Kidney (tissue), 14 donors: ENCODE measurements around the gene MYO10. TPM values are rescaled to one million over a fixed set of nuclear protein-coding genes. Genes with fewer than 3 reads are reported as not detected.

Experiments used
- DNase-seq, 5 donors: peaks; one replicate each; pipeline ENCODE4 v3.0.0-alpha.2; 2013 to 2020
- FAIRE-seq: peaks from 2 replicates; lab custom pipeline; 2012; peaks lifted over from hg19 to GRCh38; lab: Jason Lieb, UNC
- H3K27ac ChIP-seq, 2 donors: one replicate each; pipeline ENCODE4 v1.7.0; 2013; ENCODE audit warnings: low read depth in 2 of 2, low read length in 2 of 2, inconsistent platforms in 1 of 2
- H3K27me3 ChIP-seq: one replicate; pipeline ENCODE4 v1.7.1; 2013; ENCODE audit warnings: low read length, inconsistent platforms; ENCODE audit not compliant: control insufficient read depth, insufficient read depth
- H3K36me3 ChIP-seq, 3 donors: one replicate each; pipeline versions ENCODE4 v1.7.0 to v1.7.1; 2013; ENCODE audit warnings: low read length in 3 of 3, control low read depth in 1 of 3, inconsistent platforms in 1 of 3; ENCODE audit not compliant: insufficient read depth in 3 of 3, control insufficient read depth in 2 of 3
- H3K4me1 ChIP-seq, 3 donors: one replicate each; pipeline versions ENCODE4 v1.7.0 to v1.7.1; 2013; ENCODE audit warnings: low read length in 3 of 3, inconsistent platforms in 1 of 3, low read depth in 1 of 3; ENCODE audit not compliant: control insufficient read depth in 2 of 3, insufficient read depth in 2 of 3
- H3K4me3 ChIP-seq, 3 donors: one replicate each; pipeline versions ENCODE4 v1.7.0 to v1.8.1; 2013; ENCODE audit warnings: low read length in 3 of 3, control low read depth in 1 of 3, inconsistent platforms in 1 of 3
- H3K9ac ChIP-seq, 3 donors: one replicate each; pipeline versions ENCODE4 v1.7.0 to v1.7.1; 2013; ENCODE audit warnings: low read length in 3 of 3, control low read depth in 1 of 3, inconsistent platforms in 1 of 3
- H3K9me3 ChIP-seq, 3 donors: one replicate each; pipeline versions ENCODE4 v1.7.0 to v1.7.1; 2013; ENCODE audit warnings: low read length in 3 of 3, control low read depth in 1 of 3, inconsistent platforms in 1 of 3; ENCODE audit not compliant: control insufficient read depth in 2 of 3, insufficient read depth in 1 of 3
- intact Hi-C: fragments of 100-400 bp; cut with DNase I; formaldehyde crosslinking; loops from one replicate; pipeline ENCODE4 v1.11.1; 2022
- polyA plus RNA-seq: library from polyadenylated mRNA; stranded (reverse); fragments of 350-450 nt; fragmentation: Illumina TruSeq; extraction: RNeasy Lipid Tissue Mini Kit (QIAGEN cat#74804); gene quantifications from one replicate; pipeline ENCODE4 v1.2.3, GENCODE V29; 2014; ENCODE audit warnings: low read depth, low replicate concordance; ENCODE audit not compliant: insufficient read depth
- total RNA-seq: library from RNA; stranded (reverse); fragmentation: NEBNext Ultra II Directional; extraction: Animal tissue kit (Norgen Biotek cat#: 25700); gene quantifications from one replicate; pipeline ENCODE4 v1.2.1, GENCODE V29; 2021
- TF ChIP-seq, protein P1 (sequence below): IDR thresholded peaks from 3 replicates; pipeline ENCODE4 v1.5.1; 2012; ENCODE audit warnings: mild to moderate bottlenecking, moderate library complexity, borderline replicate concordance; ENCODE audit not compliant: insufficient read depth; ENCODE audit errors: extremely low read depth
- donor health status: control.
- donor health status: control.
- donor health status: control.
- donor health status: control.
- donor health status: control.
- donor health status: DM: yes; HTN: yes; CAD: no.
- donor health status: Normal renal cell carcinoma (clear cell type).

Gene MYO10
- total and polyA plus RNA-seq, 2 donors from 2014 or later: 7.6 to 52.4 TPM

DNA sequence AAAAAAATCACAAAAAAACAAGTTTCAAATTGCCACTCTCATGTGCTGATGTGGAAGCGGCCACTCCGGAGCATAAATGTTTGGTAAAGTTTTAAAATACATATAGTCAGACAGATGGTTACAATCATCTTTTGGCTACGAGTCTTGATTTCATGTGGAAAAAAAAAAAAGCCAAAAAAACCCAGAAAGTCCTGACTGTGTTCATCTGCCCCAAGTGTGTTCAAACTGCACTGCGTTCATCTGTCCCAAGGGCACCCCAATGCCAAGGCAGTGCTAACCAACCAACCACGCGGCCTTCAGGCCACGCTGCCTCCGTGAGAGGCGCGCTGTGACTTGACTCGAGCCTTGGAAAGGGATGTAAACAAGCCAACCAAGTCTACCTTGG, 127.1 kb downstream of the MYO10 start:
- Histone ChIP-seq H3K27ac (no peak overlapping the region), H3K9me3 (no peaks in the 10 kb centered on the region), H3K9ac (no peak overlapping the region), H3K36me3 (no peaks in the 10 kb centered on the region), H3K4me3 (no peak overlapping the region), H3K27me3 (no peaks in the 10 kb centered on the region), H3K4me1 (peaks cover 0 to 15% (median 15%) of the 10 kb centered on the region in 3 donors)
- intact Hi-C loops: no loop called here
- DNase-seq (peak in 1 of 5 donors; percentile 13), FAIRE-seq (no peak)
- TF ChIP-seq, protein P1, sequence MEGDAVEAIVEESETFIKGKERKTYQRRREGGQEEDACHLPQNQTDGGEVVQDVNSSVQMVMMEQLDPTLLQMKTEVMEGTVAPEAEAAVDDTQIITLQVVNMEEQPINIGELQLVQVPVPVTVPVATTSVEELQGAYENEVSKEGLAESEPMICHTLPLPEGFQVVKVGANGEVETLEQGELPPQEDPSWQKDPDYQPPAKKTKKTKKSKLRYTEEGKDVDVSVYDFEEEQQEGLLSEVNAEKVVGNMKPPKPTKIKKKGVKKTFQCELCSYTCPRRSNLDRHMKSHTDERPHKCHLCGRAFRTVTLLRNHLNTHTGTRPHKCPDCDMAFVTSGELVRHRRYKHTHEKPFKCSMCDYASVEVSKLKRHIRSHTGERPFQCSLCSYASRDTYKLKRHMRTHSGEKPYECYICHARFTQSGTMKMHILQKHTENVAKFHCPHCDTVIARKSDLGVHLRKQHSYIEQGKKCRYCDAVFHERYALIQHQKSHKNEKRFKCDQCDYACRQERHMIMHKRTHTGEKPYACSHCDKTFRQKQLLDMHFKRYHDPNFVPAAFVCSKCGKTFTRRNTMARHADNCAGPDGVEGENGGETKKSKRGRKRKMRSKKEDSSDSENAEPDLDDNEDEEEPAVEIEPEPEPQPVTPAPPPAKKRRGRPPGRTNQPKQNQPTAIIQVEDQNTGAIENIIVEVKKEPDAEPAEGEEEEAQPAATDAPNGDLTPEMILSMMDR: no peak

GRCh38 chr5:16808021-16808420, 128.1 kb downstream of the MYO10 start:
- intact Hi-C loops: no loop called here
- no peak for FAIRE-seq

DNA sequence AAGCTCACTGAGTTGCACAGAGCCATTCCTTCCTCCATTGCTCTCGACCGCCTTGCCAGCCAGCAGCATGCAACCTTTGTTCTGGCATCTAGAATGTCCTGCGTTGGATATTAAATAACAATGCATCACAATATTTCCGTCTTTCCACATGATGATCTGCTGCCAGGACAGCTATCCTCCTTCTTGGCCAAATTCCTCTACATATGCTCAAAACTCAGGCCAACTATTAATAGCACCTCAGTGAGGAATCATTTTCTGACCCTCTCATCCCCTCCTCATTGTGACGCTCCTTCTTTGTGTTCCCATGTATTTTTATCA, 128.6 kb downstream of the MYO10 start:
- no peaks in the 10 kb centered on the region for H3K27me3 ChIP-seq
- intact Hi-C loops: no loop called here
- TF ChIP-seq, protein P1: no peak
- H3K36me3 ChIP-seq: no peaks in the 10 kb centered on the region
- no peak overlapping the region for H3K9ac ChIP-seq
- H3K4me3 ChIP-seq: no peak overlapping the region
- no peak overlapping the region for H3K27ac ChIP-seq
- DNase-seq (no peak), FAIRE-seq (no peak)
- peaks cover 0 to 15% (median 10%) of the 10 kb centered on the region in 3 donors for H3K4me1 ChIP-seq
- H3K9me3 ChIP-seq: no peaks in the 10 kb centered on the region

More at GRCh38 chr5:16808021-16808420, 128.1 kb downstream of the MYO10 start:
- H3K9ac ChIP-seq: no peak overlapping the region
- no peak overlapping the region for H3K4me3 ChIP-seq
- no peak for DNase-seq
- H3K4me1 ChIP-seq: peaks cover 0 to 15% (median 15%) of the 10 kb centered on the region in 3 donors
- TF ChIP-seq, protein P1: no peak
- no peaks in the 10 kb centered on the region for H3K36me3 ChIP-seq
- no peaks in the 10 kb centered on the region for H3K27me3 ChIP-seq
- no peak overlapping the region for H3K27ac ChIP-seq
- no peaks in the 10 kb centered on the region for H3K9me3 ChIP-seq
